Transverse colon (tissue), 4 donors: ENCODE measurements around the gene CLASP2.

Experiments
- CTCF ChIP-seq, 5 experiments: fragments of 200-600 bp in 3 of 5; fragments of 450-650 bp in 2 of 5; sonication (generic) in 3 of 5; IDR thresholded peaks; 1 replicate in 2 of 5; 2 replicates in 3 of 5; pipeline ENCODE4 v1.5.1; 2016 to 2017; ENCODE audit warnings: antibody characterized with exemption in 5 of 5, inconsistent platforms in 3 of 5, mild to moderate bottlenecking in 2 of 5, moderate library complexity in 1 of 5
- POLR2A ChIP-seq: fragments of 450-650 bp; IDR thresholded peaks from one replicate; pipeline ENCODE4 v1.6.1; 2016; ENCODE audit warnings: antibody characterized with exemption, mild to moderate bottlenecking, moderate library complexity
- POLR2AphosphoS5 ChIP-seq, 3 donors: sonication (generic); formaldehyde crosslinking; IDR thresholded peaks; one replicate each; pipeline ENCODE4 v1.6.1; 2016; ENCODE audit warnings: antibody characterized with exemption in 3 of 3

GRCh38 chr3:33602829-33603228 is 115.2 kb downstream of the CLASP2 start:
- TF ChIP-seq POLR2AphosphoS5 (IDR thresholded peaks at IDR 0.05) = no peak
- TF ChIP-seq CTCF (IDR thresholded peaks at IDR 0.05) = no peak
- no peak for TF ChIP-seq POLR2A
